ENCODE measurements around the gene PAX8. TPM values are rescaled to one million over a fixed set of nuclear protein-coding genes. Genes with fewer than 3 reads are reported as not detected.

PAX8 gene
- total and polyA plus RNA-seq, 10 of the 15 experiments (the other 5 are each of a cell fraction or from before 2014, with no cell fraction given) = 0.16 to 2.5 (median 0.97) TPM

GRCh38 chr2:113216891-113217454 is 61.7 kb downstream of the PAX8 start:
- no peak overlapping the region for H3K4me2 ChIP-seq (ENCODE audit: control insufficient read depth, insufficient read depth)
- H4K20me1 ChIP-seq (ENCODE audit: control insufficient read depth, insufficient read depth) = no peaks in the 10 kb centered on the region
- H2AFZ ChIP-seq (ENCODE audit: control insufficient read depth, low read depth, low read length) = no peak overlapping the region
- H3K27me3 ChIP-seq (replicated peaks in 1 of 2; ENCODE audit: control insufficient read depth in 2 of 2, insufficient read depth in 2 of 2, low read length in 1 of 2) = no peaks in the 10 kb centered on the region
- no TSS peak for BruUV-seq (replicated peaks)
- no peaks in the 10 kb centered on the region for H3K36me3 ChIP-seq (ENCODE audit: control insufficient read depth in 2 of 2, insufficient read depth in 2 of 2, low read length in 1 of 2)
- RAD21 ChIA-PET (ENCODE audit: unreplicated experiment) = interaction anchor here (1.0 to 1.9 kb wide), 2 partner anchors 14 to 79 kb away, joined by 4 to 8 read pairs; no protein-coding TSS in a partner anchor
- H3K9ac ChIP-seq (ENCODE audit: control insufficient read depth, insufficient read depth, low read length) = no peak overlapping the region
- CTCF ChIA-PET = interaction anchor here (0.8 to 1.9 kb wide), 7 partner anchors 13 to 174 kb away, joined by 3 to 20 read pairs (median 5); no protein-coding TSS in a partner anchor
- SMC1A ChIA-PET (ENCODE audit: uncharacterized antibody, unreplicated experiment) = interaction anchor here (0.7 to 2.4 kb wide), 9 partner anchors 13 to 173 kb away, joined by 3 to 11 read pairs (median 4); no protein-coding TSS in a partner anchor
- peaks cover 5% of the 10 kb centered on the region; the same call in 1 of the 2 replicates for H3K4me1 ChIP-seq (ENCODE audit: control insufficient read depth, insufficient read depth, low read length)
- in situ Hi-C loops (cut with MboI) = no loop called here
- H3K79me2 ChIP-seq (ENCODE audit: control insufficient read depth, insufficient read depth, low read length) = no peaks in the 10 kb centered on the region
- no peak overlapping the region for H3K4me3 ChIP-seq
- ATAC-seq (no peak), FAIRE-seq (no peak), DNase-seq (ENCODE audit: low read depth, low spot score) (no peak)
- POLR2A ChIA-PET = interaction anchor here (0.6 to 1.1 kb wide), 2 partner anchors 13 to 174 kb away, joined by 3 to 4 read pairs; no protein-coding TSS in a partner anchor
- no peaks in the 10 kb centered on the region for H3K9me3 ChIP-seq (replicated peaks; ENCODE audit: control insufficient read depth, insufficient read depth, low read length)
- 50% methylated on average over 6 of the region's 6 CpGs for WGBS (ENCODE audit: insufficient coverage, insufficient replicate concordance, low lambda C conversion rate, missing lambda C conversion rate)
- intact Hi-C loops (cut with micrococcal nuclease; ENCODE audit: unreplicated experiment) = no loop called here
- no peak overlapping the region for H3K27ac ChIP-seq (ENCODE audit: control insufficient read depth, insufficient read depth)
- TF ChIP-seq HDAC2 (IDR thresholded peaks at IDR 0.05) (no peak), IRF5 (IDR thresholded peaks at IDR 0.05; ENCODE audit: borderline replicate concordance) (no peak), ASH2L (IDR thresholded peaks at IDR 0.05; ENCODE audit: borderline replicate concordance, low read depth) (no peak), HDAC6 (IDR thresholded peaks at IDR 0.05; ENCODE audit: unreplicated experiment) (no peak), RB1 (IDR thresholded peaks at IDR 0.05; ENCODE audit: borderline replicate concordance) (no peak), CEBPZ (IDR thresholded peaks at IDR 0.05; ENCODE audit: low read depth, low read length) (no peak), BCLAF1 (IDR thresholded peaks at IDR 0.05) (no peak), RAD21 (IDR thresholded peaks at IDR 0.05; ENCODE audit: insufficient read depth, low read depth, low read length) (no peak), E4F1 (IDR thresholded peaks at IDR 0.05; ENCODE audit: borderline replicate concordance, partially characterized antibody) (no peak), STAT3 (IDR thresholded peaks at IDR 0.05; ENCODE audit: low read depth, low read length) (no peak), POLR2A (IDR thresholded peaks at IDR 0.05; ENCODE audit: low read depth, low read length) (no peak), IRF3 (IDR thresholded peaks at IDR 0.05) (no peak)

Data from GM12878 (cell line).